Glomerular visceral epithelial cell (primary cell): ENCODE data around the gene WDR48.
A peak's percentile ranks its signal among the peaks of the same experiment; 100 is the strongest.
"Not testable (repeated sequence)": the region's sequence is repeated elsewhere in the genome, so short reads cannot be mapped to it uniquely, and the experiment has no call there.

Experiments
- DNase-seq: peaks from one replicate; pipeline ENCODE4 v3.0.0-alpha.2; 2016; ENCODE audit errors: extremely low spot score

WDR48 gene

GRCh38 chr3:39051649-39052561, at the start of gene WDR48, which contains the start of gene SCN11A:
Gene WDR48 (plus strand): TSS chr3:39052016. CDS start chr3:39052026, 10 bp downstream.
Gene SCN11A (minus strand): TSS chr3:39051944. CDS start chr3:38950362, 101,582 bp downstream.
- peak; percentile 84 for DNase-seq

- DNase-seq, result no peak
These were observed 46.5 kb upstream of the WDR48 start for GRCh38 chr3:39005295-39005694.

GRCh38 chr3:39011191-39011736, 40.6 kb upstream of the WDR48 start:
- DNase-seq, result no peak

GRCh38 chr3:39013289-39013688, 38.5 kb upstream of the WDR48 start:
- DNase-seq, result no peak

- no peak for DNase-seq
These were observed 37.8 kb upstream of the WDR48 start for GRCh38 chr3:39013921-39014509.

- no peak for DNase-seq
These were observed 36.4 kb upstream of the WDR48 start for GRCh38 chr3:39015418-39015817.

GRCh38 chr3:39019299-39019698, 32.5 kb upstream of the WDR48 start:
- DNase-seq, result no peak

GRCh38 chr3:39021029-39021428, 30.8 kb upstream of the WDR48 start:
- DNase-seq, result no peak

- no peak for DNase-seq
These were observed 30.1 kb upstream of the WDR48 start for GRCh38 chr3:39021465-39022285.

GRCh38 chr3:39022286-39022630, 29.6 kb upstream of the WDR48 start:
- DNase-seq, result no peak

- DNase-seq, result no peak
These were observed 27.3 kb upstream of the WDR48 start for GRCh38 chr3:39024497-39024896.

GRCh38 chr3:39025222-39025970, 26.4 kb upstream of the WDR48 start:
- no peak for DNase-seq

- DNase-seq, result no peak
These were observed 23.3 kb upstream of the WDR48 start for GRCh38 chr3:39028546-39028945.

GRCh38 chr3:39029556-39029955, 22.3 kb upstream of the WDR48 start:
- no peak for DNase-seq

- DNase-seq, result peak; percentile 52
These were observed 13.7 kb upstream of the WDR48 start for GRCh38 chr3:39038165-39038564.

GRCh38 chr3:39050029-39050428, 1.8 kb upstream of the WDR48 start:
- no peak for DNase-seq

GRCh38 chr3:39052583-39052982, 767 bp downstream of the WDR48 start:
- DNase-seq, result no peak

GRCh38 chr3:39053696-39054095, 1.9 kb downstream of the WDR48 start:
- DNase-seq, result no peak

GRCh38 chr3:39056151-39056550, 4.3 kb downstream of the WDR48 start:
- no peak for DNase-seq

- not testable (repeated sequence) for DNase-seq
These were observed 9.4 kb downstream of the WDR48 start for GRCh38 chr3:39061228-39061627.

- DNase-seq, result no peak
These were observed 10.4 kb downstream of the WDR48 start for GRCh38 chr3:39062180-39062579.
